GM21367 (cell line): ENCODE results near the gene SDC3.

ENCODE experiments used
- ATAC-seq: cut with Tn5 transposase; IDR thresholded peaks from one replicate; pipeline ENCODE4 v1.9.1; 2021; ENCODE audit not compliant: unreplicated experiment

The SDC3 gene

DNA sequence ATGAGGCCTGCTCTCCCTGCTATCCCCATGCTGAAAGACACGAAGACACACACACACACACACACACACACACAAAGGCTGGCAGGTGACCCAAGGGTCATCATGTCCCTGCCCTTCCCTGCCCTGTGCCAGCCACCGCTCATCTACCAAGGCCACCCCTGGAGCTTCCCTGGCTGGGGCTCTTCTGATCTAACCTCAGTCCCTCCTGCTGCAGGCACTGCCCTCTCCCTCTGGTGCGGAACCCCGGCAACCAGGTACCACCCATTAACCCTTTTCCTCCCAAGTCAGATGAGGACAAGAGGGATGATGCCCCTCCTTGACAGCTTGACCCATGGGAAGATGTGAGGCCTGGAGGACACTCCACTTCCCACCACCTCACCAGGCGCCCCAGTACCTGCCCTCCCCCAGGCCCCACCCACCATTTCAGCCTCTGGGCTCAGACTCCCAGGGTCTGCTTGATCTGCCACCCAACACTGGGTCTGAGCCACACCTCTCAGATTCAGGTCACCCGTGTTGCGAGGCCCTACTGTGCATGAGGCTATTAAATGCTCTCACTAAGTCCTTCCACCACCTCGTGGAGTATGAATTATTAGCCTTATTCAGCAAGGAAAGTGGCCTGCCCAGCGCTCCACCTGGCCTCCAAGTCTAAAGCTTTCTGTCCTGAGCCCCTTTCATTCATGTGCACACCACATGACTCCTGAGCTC lies 2.5 kb downstream of the SDC3 start:
- ATAC-seq = no peak

DNA sequence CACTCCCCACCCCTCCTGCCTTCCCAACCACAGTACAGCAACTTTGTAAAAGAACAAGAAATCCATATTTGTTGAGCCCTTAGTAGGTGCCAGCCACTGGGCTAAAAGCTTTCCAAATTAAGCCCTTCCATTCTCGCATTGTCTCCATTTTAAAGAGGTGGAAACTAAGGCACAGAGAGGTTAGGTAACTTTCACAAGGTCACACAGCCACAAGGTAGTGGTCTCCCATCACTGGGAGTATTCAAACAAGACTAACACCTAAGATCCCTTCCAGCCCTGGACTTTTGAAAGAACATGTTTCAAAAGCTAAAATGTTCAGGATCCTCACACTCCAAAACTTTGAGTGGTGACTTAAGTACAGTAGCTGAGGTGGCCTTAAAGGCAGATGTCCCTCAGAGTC lies 3.2 kb downstream of the SDC3 start:
- ATAC-seq = no peak

DNA sequence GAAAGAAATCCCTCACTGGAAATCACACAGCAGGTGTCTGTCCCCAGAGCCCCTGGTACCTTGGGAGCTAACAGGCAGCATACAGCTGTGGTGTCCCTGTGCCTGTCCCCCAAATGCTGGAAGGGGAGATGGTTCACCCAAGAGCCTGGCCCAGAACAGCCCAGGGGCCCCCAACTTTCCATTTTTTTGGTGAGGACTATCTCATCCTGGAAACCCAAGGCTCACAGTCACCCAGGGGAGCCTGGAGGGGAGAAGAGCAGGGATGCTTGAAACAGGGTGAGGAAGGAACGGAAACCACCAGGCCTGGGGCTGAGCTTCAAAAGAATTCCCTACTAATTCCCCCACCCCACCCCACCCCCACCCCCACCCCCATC lies 3.6 kb downstream of the SDC3 start:
- no peak for ATAC-seq

DNA sequence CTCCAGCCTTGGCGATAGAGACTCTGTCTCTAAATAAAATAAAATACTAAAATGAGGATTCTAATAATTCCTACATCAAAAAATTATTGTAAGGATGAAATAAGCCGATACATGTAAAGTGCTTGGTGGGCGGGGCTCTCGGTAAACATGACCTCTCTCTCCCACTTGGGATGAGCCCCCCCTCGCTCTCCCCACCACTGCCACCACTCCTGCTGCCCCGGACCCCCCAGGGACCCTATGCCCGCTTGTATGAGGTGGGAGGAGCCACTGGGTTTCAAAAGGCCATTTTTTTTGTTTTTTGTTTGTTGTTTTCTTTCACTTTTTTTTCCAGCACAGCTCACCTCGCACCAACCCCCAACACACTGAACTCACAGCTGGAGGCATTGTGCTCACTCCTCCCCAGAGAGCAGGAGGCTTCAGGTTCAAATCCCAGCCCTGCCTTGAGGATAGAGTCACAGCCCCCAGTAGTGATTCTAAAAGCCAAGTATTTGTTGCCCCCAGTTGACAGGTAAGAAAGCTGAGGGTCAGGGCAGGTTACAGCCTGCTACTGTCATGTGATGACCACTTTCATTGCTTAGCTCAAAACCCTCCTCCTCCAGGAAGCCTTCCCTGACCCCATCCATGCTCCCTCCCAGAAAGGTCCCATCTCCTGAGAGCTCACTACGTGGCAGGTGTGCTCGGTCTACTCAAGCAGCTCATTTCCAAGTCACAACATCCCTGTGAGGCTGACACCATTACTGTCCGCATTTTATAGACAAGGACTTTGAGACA lies 4.2 kb downstream of the SDC3 start:
- ATAC-seq = no peak

DNA sequence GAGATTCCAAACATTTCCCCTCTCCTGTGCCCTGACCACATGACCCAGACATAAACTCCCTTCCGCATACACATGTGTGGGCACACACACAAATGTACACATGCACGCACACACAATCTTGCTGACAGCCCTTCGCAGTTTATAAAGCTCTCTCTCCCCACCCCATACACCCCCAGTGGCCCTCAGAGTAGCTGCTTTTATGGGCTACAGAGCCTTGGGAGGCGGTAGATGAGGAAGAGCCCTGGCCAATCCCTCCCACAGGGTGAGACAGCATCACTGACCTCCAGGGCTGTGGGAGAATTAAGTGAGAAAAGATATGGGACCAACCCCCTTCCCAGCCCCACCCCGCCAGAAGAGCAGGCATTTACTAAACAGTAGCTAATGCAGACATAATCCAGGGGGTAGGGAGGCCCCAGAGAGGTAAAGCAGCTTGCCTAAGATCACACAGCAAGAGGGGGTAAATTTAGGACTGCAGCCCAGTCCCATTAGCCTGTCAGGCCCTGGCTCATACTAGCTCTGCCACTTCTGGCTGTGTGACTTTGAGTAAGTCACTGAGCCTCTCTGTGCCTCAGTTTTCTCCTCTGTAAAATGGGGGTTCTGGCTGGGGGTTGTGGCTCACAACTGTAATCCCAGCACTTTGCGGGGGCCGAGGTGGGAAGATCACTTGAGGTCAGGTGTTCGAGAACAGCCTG lies 5.1 kb downstream of the SDC3 start:
- ATAC-seq = no peak

DNA sequence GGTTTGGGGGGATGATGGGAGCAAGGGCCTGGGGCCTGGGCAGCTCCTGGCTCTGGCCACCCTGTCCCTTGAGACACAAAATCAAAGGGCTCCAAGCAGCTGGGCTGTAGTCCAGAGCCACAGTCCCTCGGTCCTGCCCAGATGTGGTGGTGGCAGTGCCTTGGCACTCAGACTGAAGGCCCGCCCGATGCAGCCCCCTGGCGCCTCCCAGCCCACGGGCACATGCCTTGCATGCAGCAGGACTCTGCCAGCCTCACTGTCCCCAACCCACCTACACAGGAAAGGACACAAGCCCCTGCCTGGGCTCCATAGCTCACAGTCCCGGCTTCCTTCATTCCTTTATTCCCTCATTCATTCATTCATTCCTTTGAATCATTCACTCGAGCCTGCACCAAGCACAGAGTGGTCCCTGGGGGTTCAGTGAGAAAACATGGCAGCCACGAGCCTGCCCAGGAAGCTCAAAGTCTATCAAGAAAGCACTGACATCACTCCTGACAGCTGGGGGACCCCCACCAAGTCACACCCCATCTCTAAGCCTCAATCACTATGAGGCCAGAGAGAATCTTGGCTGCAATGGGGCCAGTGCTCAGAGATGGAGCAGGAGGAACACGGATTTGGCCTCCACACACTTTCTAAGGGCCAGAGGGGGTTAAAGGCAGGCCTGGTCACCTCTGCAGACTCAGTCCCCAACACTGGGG lies 5.8 kb downstream of the SDC3 start:
- ATAC-seq = no peak

DNA sequence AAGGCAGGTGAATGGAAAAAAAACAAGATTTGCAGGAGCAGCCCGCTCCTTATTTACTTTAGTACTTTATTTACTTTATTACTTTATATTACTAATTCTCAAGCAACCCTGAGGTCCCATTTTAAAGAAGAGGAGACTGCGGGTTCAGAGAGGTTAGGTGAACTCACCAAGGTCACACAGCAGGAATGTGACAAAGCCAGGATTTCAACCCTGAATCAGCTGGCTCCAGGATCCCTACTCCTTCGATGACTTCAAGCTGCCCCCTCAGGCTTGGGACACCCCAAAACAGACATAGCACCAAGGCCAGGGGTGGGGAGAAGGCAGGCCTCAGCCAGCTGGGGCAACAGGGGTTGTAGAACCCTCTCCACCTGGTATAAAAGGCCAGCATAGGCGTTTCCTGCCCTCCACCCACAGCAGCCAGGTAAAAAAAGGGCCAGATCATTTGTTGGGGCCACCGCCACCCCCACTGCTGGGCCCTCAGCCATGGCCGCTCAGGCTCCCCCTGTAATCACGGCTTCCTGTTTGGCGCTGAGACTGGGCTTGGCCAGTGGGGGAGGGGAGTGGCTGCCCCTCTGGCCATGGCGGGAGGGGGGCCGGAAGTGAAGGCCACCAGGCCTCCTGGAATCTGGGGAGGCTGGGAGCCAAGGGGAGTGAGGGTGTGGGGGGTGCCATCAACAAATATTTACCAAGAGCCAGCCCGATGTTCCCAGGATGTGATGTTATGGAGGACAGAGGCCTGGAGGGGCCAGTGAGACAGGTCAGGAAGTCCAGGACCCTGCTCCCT lies 6.6 kb downstream of the SDC3 start:
- no peak for ATAC-seq

DNA sequence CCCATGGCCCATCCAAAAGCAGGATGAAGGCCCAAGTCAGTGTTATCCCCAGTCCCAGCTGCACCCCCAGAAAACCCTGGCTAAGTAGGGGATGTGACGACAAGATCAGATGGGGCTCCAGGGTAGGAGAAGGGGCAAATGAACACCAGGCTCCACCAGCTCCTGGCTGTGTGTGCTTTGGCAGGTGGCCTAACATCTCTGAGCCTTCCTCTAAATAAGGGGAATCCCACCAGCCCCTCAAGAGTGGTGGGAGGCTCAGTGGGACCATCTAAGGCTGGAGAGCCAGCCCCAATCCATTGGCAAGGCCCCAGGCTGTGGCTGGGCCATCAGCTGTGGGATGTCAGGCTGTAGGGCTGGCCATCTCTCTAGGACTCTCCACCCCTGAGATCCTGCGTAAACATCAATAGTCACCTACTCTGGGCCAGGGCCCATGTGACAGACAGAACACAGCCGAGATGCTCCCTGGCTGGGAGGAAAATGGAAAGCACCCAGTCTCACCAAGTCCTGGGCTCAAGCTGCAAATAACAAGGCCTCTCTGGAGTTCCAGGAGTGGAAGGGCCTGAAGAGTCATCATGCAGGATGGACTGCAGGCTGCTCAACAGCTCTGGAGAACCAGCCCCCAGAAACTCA lies 7.5 kb downstream of the SDC3 start:
- no peak for ATAC-seq

DNA sequence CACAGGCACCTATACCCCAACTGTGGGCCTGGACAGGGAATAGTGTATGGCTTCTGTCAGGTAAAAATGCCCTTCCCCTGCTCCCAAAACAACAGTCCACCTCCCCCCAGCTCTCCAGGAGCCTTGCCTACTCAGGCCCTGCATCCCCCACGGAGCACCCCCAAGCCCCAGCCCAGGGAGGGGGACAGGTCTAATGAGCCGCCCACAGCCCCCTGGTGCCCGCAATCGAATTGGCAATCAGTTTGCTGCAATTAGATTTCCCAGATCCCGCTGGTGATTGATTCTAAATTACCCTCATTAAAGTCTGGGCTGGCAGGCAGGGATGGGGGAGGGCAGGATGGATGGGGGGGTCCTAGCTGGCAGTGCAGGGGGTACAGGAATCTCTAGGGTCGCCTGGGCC lies 8.1 kb downstream of the SDC3 start:
- ATAC-seq = no peak

DNA sequence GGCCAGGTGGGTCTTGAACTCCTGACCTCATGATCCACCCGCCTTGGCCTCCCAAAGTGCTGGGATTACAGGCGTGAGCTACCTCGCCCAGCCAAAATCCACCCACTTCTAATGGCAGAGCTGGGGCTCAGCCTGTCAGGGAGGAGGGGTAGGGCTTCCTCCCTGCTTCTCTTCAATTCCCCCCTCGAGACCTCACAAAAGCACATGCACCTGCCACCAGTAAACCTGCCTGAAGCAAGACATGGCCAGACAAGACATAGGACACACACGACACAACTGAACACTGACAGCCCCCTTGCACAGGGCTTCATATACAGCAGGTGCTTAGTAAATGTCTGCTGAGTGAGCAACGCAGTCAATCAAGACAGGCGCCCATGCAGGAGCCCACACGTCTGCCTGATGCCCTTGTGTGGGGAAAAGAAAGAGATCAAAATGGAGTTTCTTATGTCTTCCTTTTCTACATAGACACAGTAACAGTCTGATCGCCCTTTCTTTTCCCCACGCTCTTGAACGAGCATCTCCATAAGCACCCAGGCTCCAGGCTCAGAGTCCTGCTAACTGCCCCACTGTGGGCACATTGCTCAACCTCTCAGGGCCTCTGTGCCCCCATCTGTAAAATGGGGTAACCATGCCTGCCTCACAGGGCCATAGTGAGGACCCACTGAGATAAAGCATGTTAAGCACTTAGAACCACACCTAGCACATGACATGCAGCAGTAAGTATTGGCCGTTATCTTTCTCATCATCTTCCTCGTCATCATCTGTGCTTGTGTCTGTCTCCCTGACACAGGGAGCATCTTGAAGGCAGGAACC lies 8.8 kb downstream of the SDC3 start:
- ATAC-seq = no peak

DNA sequence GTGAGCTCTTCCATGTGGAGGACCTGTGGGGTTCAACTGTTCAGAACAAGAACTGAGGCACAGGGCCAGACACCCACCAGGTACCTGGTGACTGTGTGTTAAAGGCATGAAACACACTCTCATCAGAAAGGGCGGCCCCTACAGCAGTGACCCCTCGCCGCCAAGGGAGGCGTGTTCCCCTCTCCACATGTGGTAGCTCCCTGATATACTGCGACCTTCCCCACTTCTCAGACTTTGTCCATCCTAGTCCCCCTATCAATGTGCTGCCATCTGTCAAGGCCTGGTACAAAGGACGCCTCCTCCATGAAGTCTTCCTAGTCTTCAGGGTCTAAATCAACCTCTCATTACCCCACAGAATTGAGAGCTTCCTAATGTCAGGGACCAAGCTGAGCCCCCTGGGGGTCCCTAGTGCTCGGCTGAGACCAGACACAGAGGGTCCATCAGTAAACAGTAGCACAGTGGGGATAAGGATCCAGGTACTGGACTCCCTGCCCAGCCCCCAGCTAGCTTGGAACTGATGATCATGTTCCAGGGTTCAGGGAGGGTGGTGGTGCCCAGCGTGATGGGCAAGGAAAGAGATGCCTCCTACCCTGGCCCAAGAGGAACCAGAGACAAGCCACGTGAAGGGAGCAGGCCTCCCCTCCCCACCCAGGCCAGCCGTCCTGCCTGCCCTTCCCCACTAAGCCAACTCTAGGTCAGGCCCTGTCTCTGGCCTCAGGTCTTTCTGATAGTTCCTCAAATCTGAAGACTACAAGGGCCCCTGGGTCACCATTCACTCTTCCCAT lies 10.3 kb downstream of the SDC3 start:
- no peak for ATAC-seq

DNA sequence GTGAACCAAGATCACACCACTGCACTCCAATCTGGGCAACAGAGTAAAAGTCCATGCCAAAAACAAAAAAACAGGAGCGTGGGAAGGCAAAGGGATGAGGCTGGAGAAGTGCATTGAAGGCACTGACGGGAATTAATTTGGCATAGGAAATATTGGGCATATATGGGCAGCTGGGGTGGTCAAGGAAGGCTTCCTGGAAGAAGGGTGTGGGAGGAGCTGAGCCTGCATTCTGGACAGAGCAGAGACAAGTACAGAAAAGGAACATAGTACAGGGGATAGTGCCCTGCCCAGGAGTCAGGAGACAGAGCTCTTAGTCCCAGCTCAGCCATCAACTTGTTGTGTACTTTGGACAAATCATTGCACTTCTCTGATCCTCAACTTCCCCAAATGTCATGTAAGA lies 11.7 kb downstream of the SDC3 start:
- no peak for ATAC-seq

DNA sequence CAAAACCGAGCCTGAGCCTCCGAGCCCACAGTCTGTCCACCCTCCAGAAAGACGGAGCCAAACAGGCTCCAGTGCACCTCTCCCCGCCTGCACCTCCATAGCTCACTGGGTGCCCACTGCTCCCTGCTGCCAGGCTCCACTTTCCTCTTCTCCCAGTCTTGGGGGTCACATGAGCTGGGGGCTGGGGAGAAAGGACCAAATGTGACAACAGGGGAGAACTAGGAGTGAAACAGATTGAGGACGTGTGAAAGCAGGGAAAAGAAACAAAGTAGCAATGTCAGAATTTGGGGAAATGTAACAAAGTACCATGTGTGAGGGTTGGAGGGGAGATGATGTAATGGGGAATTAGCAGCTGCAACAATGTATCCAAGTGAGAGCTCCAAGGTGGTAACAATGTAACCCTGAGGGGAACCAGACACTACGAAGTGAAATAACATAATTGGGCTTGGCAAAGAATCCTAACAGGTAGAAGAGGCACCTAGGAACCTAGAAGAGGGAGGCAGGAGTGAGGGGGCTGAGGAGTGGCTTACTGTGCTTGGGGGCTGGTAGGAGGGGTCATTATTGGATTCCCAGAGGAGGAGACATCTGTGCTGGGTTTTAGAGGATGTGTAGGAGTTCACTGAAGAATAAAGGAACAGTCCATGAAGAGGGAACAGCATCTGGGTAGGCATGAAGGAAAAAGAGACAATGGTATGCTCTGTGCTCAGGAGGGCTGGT lies 12.5 kb downstream of the SDC3 start:
- no peak for ATAC-seq

DNA sequence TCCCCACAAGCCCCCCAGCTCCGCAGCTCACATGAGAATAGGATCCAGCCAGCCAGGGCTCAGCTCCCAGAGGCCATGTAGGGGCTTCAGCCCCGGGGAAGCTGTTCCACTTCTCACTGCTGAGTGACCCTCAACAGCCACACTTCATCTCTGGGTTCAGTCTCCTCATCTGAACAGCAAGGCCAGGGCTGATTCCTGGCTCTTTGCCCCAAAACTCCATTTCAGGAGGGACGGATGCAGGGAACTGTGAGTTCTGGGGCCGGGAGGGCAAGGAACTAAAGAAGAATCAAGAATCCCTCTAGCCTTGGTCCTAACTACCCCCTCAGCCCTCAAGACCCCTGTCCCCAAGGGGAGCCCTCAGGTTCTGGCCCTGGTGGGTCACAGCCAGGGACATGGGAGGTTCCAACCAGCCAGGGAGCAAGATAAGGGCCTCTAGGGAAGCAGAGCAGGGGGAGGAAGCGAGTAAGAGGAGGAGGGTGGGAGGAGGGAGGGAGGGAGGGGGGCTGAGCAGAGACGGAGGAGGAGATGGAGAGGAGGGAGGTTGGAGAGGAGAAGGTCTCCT lies 13.1 kb downstream of the SDC3 start:
- ATAC-seq = no peak

DNA sequence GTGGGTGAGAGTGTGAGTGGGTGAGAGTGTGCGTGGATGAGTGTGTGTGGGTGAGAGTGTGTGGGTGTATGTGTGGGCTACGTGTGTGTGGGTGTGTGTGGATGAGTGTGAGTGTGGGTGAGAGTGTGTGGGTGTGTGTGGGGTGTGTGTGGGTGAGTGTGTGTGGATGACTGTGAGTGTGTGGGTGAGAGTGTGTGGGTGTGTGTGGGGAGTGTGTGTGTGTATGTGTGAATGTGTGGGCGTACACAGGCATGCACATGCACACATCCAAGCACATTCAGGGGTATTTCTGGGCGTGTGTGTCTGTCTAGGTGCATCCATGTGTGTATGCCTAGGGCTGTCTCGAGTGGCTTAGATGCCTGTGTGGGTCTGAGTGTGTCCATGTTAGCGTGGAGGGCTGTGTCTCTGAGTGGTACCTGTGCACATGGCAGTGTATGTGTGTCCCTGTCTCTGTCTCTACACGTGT lies 14.0 kb downstream of the SDC3 start:
- ATAC-seq = no peak

DNA sequence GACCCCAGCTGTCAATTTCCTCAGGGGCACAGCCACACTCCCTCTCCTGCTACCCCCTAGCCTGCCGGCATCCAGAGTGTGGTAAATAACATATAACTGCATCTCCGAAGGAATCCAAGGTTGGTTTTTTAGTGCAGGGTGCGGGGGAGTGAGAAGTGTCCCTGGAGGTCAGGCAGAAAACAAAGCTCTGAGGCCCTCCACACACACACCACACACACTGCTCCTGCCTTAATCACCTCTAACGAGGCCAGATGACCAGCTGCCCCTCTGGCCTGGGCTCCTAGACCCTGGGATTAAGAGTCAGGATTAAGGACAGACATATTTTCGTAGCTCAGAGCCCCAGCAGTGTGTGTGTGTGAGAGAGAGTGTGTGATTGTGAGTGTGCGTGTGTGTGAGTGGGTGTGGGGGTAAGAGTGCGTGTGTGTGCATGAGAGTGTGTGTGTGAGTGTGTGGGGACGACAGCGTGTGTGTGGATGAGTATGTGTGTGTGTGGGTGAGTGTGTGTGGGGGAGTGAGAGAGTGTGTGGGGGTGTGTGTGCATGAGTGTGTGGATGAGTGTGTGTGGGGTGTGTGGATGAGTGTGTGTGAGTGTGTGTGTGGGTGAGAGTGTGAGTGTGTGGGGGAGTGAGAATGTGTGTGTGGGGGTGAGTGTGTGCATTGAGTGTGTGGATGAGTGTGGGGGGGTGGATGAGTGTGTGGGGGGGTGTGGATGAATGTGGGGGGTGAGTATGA lies 14.6 kb downstream of the SDC3 start:
- ATAC-seq = no peak

DNA sequence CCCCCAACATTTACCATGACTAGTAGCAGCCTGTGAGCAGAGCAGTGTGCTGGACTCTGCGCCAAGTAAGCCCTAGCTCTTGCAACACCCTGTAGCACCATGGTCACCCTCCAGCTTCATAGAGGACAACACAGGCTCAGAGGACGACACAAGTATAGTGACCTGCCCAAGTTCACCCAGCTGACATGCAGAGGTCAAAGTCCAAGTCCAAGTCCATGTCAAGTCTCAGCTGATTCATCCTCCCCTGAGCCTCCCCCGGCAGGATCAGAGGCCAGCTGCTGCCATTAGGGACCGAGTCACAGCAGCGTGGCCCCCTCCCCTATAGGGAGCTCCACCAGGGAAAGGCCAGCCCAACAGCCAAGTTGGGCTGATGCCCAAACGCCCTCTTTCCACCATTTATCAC lies 15.9 kb downstream of the SDC3 start:
- ATAC-seq = no peak
